ENCODE measurements around the gene TMEM269.

TMEM269 gene, protein sequence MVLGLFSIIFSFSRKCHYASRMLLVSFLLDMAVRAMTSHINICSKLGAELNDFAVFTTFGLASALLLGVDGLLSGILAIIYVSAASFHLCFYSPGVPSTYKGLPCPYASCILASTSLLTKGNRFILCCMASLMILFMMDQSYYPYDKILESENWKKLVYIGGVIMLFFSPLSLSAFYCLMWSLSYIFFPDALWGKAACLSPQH

DNA sequence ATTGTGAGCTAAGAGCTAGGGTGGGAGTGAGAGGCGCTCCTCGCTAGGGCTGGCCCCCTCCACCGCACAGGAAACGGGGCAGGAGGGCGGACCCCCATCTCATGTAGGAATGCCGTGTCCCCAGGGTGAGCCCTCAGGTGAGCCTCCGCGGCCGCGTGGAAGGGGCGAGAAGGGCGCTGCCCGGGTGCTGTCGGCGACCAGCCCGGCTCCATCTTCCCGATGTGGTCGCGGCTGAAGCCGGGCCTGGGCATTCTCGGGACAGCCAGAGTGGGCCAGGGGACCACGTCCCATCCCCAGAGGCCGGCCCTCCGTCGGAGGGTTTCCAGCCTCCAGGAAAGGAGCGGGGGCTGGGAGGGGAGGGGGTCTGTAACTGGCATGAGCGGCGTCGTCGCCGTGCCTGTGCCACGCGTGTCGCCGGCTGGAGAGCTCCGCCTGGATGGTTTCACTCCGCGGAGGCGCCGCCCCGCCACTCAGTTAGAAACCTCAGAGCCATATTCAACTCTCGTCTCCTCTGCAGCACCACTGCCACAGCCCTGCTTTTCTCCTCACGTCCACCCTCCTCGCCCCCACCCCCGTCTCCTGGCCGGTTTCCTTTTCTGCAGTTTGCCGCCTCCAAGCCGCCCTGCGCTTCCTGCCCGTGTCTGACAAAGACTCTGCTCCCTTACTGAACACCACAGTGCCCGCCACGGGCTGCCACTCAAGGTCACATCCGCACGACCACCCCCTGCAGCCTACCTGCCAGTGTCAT lies at the start of gene TMEM269:
Gene TMEM269 (plus strand): TSS at position 46 of the 748 bp plus-strand sequence. CDS start 4,903 bp downstream, outside the sequence.
- no peak for TF ChIP-seq ZNF274 (IDR thresholded peaks at IDR 0.05; ENCODE audit: low read depth, low read length)
- no peak within 1 kb of the TSS; the same call in 1 of the 2 replicates for H3K4me3 ChIP-seq (ENCODE audit: low read length)

DNA sequence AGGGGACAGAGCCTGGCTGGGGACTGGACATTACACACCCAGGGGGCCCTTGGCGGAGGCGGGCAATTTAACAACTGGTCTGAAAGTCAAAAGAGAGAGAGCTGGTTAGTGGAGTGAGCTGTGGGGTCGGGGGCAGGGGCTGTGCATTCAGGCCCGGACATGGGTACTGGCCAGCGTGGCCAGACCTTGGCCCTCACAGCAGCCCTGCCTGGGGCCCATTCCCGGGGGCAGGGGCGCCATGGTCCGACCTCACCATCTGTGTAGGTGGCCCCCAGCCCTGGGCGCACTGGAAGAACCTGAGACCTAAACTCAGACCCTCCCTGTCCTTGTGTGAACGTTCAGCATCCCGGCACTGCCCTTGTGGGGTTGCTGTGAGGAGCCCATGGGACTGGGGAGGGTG lies 49.7 kb upstream of the TMEM269 start:
- TF ChIP-seq ZNF274 (IDR thresholded peaks at IDR 0.05; ENCODE audit: low read depth, low read length): no peak
- H3K4me3 ChIP-seq (ENCODE audit: low read length): no peak overlapping the region

DNA sequence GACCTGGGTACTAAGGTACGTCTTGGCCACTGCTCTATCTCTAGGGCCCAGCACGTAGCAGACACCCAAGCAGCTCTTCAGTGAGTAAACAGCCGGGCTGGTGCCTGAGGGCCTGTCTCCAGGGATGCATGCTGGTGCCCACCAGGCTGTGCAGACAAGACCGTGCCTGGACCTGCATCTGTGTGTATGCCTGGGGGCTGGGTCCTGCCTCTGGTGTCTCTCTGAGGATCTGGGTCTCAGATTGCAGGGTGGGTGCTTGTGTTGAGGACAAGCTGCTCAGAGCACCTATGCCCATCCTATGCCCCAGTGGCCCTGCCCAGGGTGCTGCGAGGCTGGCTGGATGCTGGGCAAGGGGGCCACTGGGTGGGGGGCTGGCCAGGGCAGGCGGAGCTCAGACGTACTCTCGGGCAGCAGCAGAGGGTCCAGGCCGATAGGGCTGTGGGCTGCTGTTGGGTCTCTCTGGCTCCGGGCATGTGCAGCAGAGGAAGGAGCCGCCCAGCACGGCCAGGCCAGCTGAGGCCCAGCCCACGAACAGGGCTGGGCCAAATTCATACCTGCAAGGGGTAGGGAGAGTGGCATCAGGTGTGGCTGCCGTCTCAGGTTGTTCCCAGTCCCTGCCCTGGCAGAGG lies 49.2 kb upstream of the TMEM269 start:
- H3K4me3 ChIP-seq (ENCODE audit: low read length): no peak overlapping the region
- no peak for TF ChIP-seq ZNF274 (IDR thresholded peaks at IDR 0.05; ENCODE audit: low read depth, low read length)

DNA sequence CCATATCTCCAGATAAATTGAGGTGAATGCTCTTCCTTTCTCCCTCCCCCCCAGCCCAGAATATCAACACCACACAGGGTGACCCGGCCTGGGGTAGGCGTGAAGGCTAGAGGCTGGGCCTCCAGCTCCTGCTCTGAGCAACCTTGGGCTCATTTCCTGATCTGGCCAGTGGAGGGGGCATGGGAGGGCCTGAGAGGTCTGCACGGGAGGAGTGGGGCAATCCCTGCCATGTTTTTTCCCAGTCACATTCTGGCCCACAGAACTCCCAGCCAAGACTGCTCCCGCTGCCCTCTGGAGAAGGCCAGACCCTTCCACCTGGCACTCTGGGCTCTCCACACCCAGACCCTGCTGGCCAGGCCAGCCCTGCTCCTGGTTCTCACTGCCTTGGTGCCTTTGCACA lies 48.6 kb upstream of the TMEM269 start:
- no peak for TF ChIP-seq ZNF274 (IDR thresholded peaks at IDR 0.05; ENCODE audit: low read depth, low read length)
- no peak overlapping the region for H3K4me3 ChIP-seq (ENCODE audit: low read length)

DNA sequence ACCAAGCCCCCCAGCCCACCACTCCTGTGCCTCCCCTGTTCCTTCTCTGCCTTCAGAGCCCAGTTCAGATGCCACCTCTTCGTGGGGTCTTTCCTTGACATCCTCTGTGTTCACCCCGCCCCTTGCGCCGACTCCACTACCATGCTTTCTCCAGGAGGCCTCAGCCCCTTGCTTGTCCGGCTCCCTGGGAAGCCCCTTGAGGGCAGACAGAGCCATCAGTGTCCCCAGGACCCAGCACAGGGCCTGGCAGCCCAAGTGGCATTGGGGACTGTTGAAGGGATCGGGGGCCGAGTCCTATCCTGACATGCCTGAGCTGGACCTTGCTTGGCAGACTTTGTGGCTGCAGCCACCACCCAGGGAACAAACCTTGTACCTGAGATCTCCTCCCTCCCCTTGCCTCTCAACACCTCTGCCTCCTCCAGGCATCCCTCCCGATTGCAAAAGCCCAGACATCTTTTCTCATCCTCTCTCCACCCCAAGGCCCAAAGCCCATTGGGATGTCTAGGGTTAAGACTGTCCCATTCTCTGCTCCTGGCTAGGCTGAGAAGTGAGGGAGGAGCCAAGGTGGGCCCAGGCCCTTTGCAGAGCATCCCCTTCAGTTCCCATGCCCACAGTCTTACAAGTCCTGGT lies 48.1 kb upstream of the TMEM269 start:
- H3K4me3 ChIP-seq (ENCODE audit: low read length): no peak overlapping the region
- no peak for TF ChIP-seq ZNF274 (IDR thresholded peaks at IDR 0.05; ENCODE audit: low read depth, low read length)

DNA sequence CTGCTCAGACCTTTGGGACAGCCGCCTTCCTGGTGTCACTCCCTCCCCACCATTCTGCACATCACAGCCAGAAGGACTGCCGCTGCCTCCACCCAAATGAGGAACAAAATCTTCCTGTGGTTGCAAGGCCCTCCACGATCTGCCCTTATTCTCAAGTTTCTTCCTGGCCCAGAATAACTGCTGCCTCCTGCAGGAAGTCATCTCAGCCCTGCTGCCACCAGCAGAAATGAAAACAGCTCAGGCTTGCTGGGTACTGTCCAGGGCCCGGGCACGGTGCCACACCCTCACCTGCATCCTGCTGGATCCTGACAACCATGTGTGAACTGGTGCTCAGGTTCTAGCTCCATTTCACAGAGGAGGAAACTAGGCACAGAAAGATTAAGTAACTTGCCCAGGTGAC lies 47.5 kb upstream of the TMEM269 start:
- no peak for TF ChIP-seq ZNF274 (IDR thresholded peaks at IDR 0.05; ENCODE audit: low read depth, low read length)
- H3K4me3 ChIP-seq (ENCODE audit: low read length): no peak overlapping the region

GRCh38 chr1:42737986-42738677 lies 46.7 kb upstream of the TMEM269 start:
- H3K4me3 ChIP-seq (ENCODE audit: low read length): no peak overlapping the region
- TF ChIP-seq ZNF274 (IDR thresholded peaks at IDR 0.05; ENCODE audit: low read depth, low read length): no peak

- no peak for TF ChIP-seq ZNF274 (IDR thresholded peaks at IDR 0.05; ENCODE audit: low read depth, low read length)
- no peak overlapping the region for H3K4me3 ChIP-seq (ENCODE audit: low read length)
Measured at GRCh38 chr1:42738678-42739226, 46.0 kb upstream of the TMEM269 start.

DNA sequence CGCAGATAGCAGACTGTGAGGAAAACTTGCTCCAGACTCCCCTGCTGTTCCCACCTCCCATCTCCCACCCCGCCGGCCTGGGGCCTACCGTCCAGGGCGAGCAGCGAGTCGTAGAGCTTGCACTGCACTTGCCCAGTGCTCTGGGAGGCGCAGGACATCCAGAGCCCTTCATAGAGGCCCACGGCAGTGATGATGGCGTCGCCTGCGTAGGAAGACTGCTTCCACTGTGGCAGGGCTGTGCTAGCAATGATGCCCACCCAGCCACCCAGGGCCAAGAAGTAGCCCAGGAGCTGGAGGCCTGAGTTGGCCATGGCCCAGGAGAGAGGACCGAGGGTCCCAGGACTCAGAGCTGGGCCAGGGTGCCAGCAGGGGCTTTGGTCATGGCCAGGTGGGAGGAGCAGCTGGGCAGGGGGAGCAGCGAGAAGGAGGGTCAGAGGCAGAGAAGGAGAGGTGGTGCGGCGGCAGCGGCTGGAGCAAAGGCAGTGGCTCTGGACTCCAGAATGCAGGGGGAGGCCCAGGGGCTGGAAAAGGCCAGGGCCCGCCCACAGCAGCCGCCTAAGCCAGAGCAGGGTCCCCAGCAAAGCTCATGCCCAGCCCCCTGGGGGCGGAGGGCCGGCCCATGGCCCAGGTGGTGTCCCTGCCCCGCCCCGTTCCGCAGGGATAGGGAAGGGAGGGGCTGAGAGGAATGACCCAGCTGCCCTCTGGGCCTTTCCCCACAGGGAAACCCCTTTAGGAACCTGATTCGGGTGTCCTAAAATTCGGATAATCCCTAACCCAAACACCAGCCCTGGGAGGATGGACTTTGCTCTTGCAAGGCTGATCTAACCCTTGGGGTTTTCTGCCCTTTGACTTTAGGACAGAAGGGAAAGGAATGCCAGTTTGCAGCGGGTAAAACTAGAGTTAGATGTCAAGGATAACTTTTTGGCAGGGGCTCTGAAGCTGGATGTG lies 44.8 kb upstream of the TMEM269 start, which contains the start of gene CLDN19:
Gene CLDN19 (minus strand): TSS at position 484 of the 948 bp plus-strand sequence. CDS start 173 bp downstream, at position 311.
- no peak for TF ChIP-seq ZNF274 (IDR thresholded peaks at IDR 0.05; ENCODE audit: low read depth, low read length)
- no peak within 1 kb of the TSS for H3K4me3 ChIP-seq (ENCODE audit: low read length)

DNA sequence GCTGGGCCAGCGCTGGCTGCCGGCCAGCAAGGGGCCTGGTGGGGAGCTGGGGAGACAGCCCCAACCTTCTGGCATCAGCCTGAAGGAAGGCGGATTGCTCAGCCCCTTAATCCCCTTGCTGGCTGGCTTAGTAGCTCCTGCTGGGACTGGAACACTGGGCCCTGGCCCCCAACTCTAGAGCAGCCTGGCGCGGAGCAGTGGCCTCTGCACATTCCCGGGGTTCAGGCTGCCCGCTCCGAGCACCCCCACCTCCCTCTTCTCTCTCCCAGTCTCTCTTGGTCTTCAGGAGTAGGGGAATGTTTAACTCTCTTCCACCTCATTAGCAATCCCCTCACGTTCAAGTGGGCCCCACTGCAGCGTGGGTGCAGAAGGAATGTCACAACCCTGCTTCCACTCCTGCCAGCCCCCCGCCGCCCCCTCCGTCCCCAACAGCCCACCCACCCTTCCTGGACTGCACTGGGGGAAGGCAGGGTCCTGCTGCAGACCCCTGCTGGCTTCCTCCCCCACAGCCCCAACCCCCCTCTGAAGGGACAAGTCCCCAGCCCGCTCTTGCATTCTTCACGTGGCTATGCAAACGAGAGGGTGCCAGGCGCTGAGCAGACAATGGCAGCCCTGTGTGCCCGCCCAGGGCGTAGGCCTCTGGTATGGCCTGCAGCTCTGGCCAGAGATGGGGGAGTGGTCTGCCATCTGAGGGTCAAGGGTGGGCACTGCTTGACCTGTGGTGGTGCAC lies 43.8 kb upstream of the TMEM269 start:
- no peak for TF ChIP-seq ZNF274 (IDR thresholded peaks at IDR 0.05; ENCODE audit: low read depth, low read length)
- H3K4me3 ChIP-seq (ENCODE audit: low read length): no peak overlapping the region

- no peak for TF ChIP-seq ZNF274 (IDR thresholded peaks at IDR 0.05; ENCODE audit: low read depth, low read length)
- H3K4me3 ChIP-seq (ENCODE audit: low read length): no peak overlapping the region
Measured at GRCh38 chr1:42741706-42742105, 43.1 kb upstream of the TMEM269 start.

GRCh38 chr1:42742141-42742540 lies 42.6 kb upstream of the TMEM269 start:
- no peak for TF ChIP-seq ZNF274 (IDR thresholded peaks at IDR 0.05; ENCODE audit: low read depth, low read length)

More at GRCh38 chr1:42742141-42742540, 42.6 kb upstream of the TMEM269 start:
- no peak overlapping the region for H3K4me3 ChIP-seq (ENCODE audit: low read length)

Measured in GM08714 (cell line).